Mammary epithelial cell (primary cell): ENCODE measurements around the gene HNRNPU.

Experiments
- CTCF ChIP-seq, 2 donors: IDR thresholded peaks in 1 of 2; conservative IDR thresholded peaks in 1 of 2; 2 replicates each; pipeline ENCODE4 v1.5.1; 2011 to 2012; ENCODE audit warnings: inconsistent platforms in 2 of 2, low read length in 2 of 2, mild to moderate bottlenecking in 2 of 2, control low read depth in 1 of 2, low read depth in 1 of 2; ENCODE audit not compliant: insufficient read depth in 1 of 2; ENCODE audit errors: extremely low read depth in 1 of 2
- EZH2 ChIP-seq: IDR thresholded peaks from 2 replicates; pipeline ENCODE4 v1.6.1; 2012; ENCODE audit warnings: low read length, inconsistent platforms, borderline replicate concordance

- TF ChIP-seq CTCF (conservative IDR thresholded peaks at IDR 0.05 in 1 of 2, IDR thresholded peaks at IDR 0.05 in 1 of 2; ENCODE audit: extremely low read depth in 1 of 2, insufficient read depth in 1 of 2, low read depth in 1 of 2, low read length in 2 of 2) = no peak
- no peak for TF ChIP-seq EZH2
Observed at GRCh38 chr1:244813327-244813726, 51.0 kb downstream of the HNRNPU start.
